GM18519 (cell line): ENCODE measurements around the gene ZNF33A.
A peak's percentile ranks its signal among the peaks of the same experiment; 100 is the strongest.
"Not testable (repeated sequence)": the region's sequence is repeated elsewhere in the genome, so short reads cannot be mapped to it uniquely, and the experiment has no call there.

Experiments used
- ATAC-seq: cut with Tn5 transposase; IDR thresholded peaks from one replicate; pipeline ENCODE4 v1.9.1; 2021; ENCODE audit warnings: mild to moderate bottlenecking, moderate library complexity; ENCODE audit not compliant: unreplicated experiment, low FRiP score

Gene ZNF33A

GRCh38 chr10:38043516-38043915, 33.0 kb downstream of the ZNF33A start:
- no peak for ATAC-seq

- ATAC-seq: no peak
Observed at GRCh38 chr10:38045129-38045528, 34.7 kb downstream of the ZNF33A start.

- ATAC-seq: peak; percentile 74
Observed at GRCh38 chr10:38047666-38048065, 37.2 kb downstream of the ZNF33A start.

- no peak for ATAC-seq
Observed at GRCh38 chr10:38050212-38050611, 39.7 kb downstream of the ZNF33A start.

- ATAC-seq: no peak
Observed at GRCh38 chr10:38054361-38054797, 43.9 kb downstream of the ZNF33A start.

GRCh38 chr10:38055274-38055894, 44.9 kb downstream of the ZNF33A start:
- ATAC-seq: not testable (repeated sequence)

GRCh38 chr10:38069663-38070062, 59.2 kb downstream of the ZNF33A start:
- ATAC-seq: not testable (repeated sequence)

- ATAC-seq: no peak
Observed at GRCh38 chr10:38070501-38070900, 60.0 kb downstream of the ZNF33A start.

- ATAC-seq: no peak
Observed at GRCh38 chr10:38072552-38072951, 62.1 kb downstream of the ZNF33A start.

- no peak for ATAC-seq
Observed at GRCh38 chr10:38076687-38077086, 66.2 kb downstream of the ZNF33A start.

GRCh38 chr10:38093318-38093717, 82.8 kb downstream of the ZNF33A start:
- not testable (repeated sequence) for ATAC-seq

- ATAC-seq: peak; percentile 14
Observed at GRCh38 chr10:38093816-38094157, 83.3 kb downstream of the ZNF33A start.

GRCh38 chr10:38094158-38094926, 83.9 kb downstream of the ZNF33A start, which contains the start of gene ZNF37A:
ZNF37A (plus strand) TSS chr10:38094337; CDS start chr10:38096618, 2,281 bp downstream.
- ATAC-seq: peak; percentile 95

- ATAC-seq: no peak
Observed at GRCh38 chr10:38094927-38095574, 84.6 kb downstream of the ZNF33A start.

- no peak for ATAC-seq
Observed at GRCh38 chr10:38102880-38103279, 92.4 kb downstream of the ZNF33A start.

- ATAC-seq: no peak
Observed at GRCh38 chr10:38103756-38104155, 93.3 kb downstream of the ZNF33A start.

- no peak for ATAC-seq
Observed at GRCh38 chr10:38112159-38112558, 101.7 kb downstream of the ZNF33A start.
